GM19324 (cell line): ENCODE data around the gene HOXA7.

Source experiments
- ATAC-seq: cut with Tn5 transposase; IDR thresholded peaks from one replicate; pipeline ENCODE4 v1.9.1; 2021; ENCODE audit warnings: mild to moderate bottlenecking, moderate library complexity; ENCODE audit not compliant: unreplicated experiment, low FRiP score

The HOXA7 gene

GRCh38 chr7:27139334-27140125, 16.9 kb downstream of the HOXA7 start:
- ATAC-seq: no peak

DNA sequence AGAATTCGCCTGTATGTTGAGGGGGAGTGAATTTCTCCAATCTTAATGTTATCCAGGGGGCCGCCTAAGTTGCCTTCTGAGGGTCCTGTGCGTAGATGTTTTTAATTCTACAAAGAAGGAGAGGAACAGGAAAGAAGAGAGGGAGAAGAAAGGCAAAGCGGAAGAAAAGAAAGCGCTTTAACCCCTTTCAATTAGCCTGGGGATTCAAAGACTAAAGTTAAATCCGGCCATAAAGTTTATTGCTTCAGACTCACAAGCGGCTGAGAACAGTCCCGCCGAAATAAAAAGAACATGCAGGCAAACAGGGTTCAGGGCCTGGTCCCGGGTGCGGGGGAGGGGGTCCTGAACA, 17.5 kb downstream of the HOXA7 start:
- no peak for ATAC-seq

DNA sequence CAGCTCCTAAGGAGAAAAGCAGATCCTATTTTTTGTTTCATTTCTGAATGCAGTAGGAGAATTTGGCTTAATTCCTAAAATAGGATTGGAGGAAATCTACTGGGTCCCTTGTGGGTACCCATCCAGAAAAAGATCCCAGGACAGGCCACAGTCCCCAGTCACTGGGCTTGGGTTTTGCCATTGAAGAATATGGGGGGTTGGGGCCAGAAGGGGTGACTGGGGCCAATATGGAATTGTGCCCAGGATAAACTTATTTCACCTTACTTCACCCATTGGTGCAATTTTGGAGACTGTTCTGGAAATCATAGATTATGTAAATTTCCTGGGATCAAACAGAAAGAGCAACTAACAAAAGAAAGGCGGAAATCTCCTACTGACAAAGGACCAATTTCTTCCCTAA, 18.0 kb downstream of the HOXA7 start:
- ATAC-seq: no peak

DNA sequence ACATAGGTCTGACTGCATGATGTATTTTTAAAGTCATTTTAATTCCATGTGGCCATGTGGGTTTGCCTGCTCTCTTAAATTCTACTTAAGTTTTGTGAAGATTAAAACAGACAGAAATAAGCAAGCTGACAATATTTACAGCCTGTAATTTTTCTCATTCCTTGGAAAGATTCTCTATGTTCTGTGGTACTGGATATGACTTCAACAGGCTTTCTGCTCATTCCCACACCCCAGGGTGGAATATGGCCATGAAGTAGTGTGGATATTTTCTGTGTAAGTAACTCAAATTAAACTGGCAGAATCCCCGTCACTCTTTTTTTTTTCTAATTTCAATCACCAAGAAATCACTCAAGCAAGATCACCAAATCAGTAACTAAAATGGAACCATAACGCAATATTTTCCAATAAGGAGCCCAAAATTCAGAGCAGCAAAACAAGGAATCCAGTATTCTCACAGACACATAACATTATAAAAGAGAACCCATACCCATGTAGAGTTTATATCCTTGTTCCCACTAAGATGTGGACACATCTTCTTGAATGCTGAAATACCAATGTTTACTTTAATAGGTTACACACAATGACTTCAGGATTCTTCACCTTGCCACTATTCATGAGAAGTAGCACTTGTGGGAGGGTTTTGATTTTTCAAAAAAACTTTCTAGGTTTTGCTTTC, 18.7 kb downstream of the HOXA7 start:
- ATAC-seq: no peak

DNA sequence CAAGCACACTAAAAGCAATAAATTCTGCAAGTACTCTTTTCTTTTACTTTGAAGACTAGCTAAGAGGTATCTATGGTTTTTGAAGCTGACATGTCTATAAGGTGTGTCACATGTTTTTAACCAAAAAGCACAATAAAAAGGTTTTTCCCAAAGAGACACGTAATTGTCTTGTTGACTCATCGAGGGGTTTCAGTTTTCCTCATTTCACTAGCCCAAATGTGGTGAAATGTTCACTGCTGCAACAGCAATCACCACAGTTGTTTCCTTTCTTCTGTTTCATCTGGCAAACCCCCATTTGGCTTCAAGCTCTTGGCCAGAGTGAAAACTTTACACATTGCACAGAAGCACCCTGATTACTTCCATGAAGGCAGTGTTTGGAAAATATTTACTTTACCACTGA, 22.1 kb downstream of the HOXA7 start:
- no peak for ATAC-seq

DNA sequence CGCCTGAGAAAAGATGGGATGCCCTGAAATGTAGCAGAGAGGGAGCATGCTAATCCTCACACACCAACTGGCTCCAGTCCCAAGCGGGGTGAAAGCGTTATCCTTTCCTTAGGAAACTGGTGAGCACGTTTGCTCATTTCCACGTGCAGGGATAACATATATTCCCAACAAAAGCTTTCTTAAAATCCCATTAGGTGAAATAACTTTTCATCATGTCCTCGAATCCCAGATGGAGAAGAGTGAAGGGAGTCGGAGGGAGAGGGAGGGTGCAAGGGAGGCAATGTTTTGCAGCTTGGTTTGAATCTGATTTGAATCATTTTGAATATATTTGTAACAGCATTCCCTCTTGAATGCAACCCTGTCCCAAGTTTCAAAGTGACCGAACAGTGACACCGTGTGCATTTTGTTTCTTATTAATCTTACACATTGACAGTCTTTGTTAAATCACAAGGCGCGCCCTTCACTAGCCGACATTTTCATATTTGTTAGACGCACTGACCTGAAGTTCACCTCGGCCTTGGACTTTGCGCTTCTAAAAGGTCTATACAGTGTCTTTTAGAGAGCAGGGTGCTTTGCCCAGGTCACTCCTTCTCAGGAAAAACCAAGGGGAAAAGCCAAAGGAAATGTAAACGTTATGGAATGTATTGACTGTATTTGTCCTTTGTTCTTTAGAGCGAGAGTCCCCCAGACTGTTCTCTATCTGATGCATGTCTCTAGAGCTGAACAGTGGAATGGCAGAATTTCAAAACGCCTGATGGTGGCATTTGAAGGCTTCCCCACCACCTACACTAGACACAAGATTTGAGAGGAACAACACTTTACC, 22.9 kb downstream of the HOXA7 start:
- no peak for ATAC-seq

- ATAC-seq: no peak
Observed at GRCh38 chr7:27132978-27133377, 23.5 kb downstream of the HOXA7 start.

- ATAC-seq: no peak
Observed at GRCh38 chr7:27132214-27132613, 24.3 kb downstream of the HOXA7 start.

DNA sequence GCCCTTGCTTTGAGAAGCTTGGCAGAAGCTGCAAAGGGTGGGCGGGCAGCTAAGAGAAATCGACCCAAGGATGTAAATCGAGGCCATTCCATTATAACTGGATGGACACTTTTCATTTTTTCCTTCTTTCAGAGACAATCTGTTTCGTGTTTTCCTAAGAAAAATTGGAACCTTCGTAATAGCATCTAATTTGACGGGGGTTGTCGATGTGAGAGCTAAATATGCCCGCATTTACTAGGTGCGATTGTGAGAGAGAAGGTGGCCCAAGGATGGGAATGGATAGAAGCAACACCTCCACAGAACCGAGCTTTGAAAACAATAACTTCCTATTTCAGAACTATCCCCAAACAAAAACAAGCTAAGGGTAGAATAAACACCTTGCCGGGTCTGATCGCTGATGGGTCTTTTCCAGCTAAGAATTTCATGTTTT, 25.1 kb downstream of the HOXA7 start:
- no peak for ATAC-seq

DNA sequence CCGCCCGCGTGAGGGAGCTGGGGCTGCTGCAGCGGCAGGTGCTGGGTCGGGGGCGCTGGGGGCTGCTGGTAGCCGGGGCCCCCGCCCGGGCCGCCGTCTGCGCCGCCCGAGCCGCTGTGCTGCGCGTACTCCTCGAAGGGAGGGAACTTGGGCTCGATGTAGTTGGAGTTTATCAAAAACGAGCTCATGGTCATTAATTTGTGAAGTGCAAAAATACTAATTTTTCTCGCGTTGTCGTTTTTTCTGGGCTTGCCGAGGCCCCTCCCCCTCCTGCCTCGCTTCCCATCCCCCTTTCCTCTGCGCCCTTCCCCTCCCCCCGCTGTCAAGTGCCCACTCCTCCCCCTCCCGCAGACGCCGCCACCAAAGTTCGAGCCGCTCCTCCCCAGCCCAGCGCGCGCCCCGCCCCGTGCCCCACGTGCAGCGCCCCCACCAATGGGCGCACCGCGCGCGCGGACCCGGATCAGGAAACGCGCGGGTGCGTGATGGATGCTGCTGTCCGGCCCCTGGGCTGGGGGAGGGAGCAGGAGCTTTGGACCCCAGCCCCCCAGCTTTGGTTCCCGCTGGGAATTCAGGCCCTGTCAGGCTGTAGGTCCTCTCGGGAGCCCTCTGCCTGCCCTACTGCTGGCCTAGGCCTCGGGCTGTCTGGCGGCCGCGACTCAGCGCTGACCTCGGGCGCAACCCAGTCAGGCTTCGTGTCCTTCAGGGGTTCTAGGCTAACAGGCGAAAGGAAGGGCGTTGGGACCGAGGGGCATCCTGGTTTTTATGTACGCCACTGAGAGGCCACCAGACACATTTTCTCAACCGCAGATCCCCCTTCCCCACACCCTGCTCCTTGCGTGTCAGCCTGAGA, 25.7 kb downstream of the HOXA7 start, which contains the start of gene HOXA4:
HOXA4 (minus strand) TSS at position 218 of the 850 bp plus-strand sequence; CDS start at position 194, 24 bp downstream.
- ATAC-seq: no peak

GRCh38 chr7:27129729-27130539, 26.5 kb downstream of the HOXA7 start:
- ATAC-seq: no peak

GRCh38 chr7:27128776-27129728, 27.4 kb downstream of the HOXA7 start:
- no peak for ATAC-seq

DNA sequence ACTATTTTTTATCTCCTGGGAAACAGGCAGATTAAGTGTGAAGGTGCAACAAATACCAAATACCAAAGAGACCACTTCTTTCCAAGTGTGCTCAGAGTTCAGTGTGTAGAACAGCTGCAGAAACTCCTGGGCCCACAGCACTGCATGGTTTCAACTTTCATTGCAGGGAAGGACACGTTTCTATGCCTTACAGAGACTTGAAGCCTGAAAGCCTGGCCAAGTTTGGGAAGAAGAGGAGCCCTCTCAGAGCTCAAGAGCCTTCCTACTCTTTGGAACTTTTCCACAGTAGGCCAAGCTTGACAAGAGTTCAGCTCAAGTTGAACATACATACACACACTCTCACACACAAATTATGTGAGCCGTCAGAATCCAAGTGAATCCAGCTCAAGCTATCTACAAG, 28.4 kb downstream of the HOXA7 start:
- ATAC-seq: no peak

- no peak for ATAC-seq
Observed at GRCh38 chr7:27126596-27127327, 29.7 kb downstream of the HOXA7 start.

GRCh38 chr7:27125986-27126394, 30.5 kb downstream of the HOXA7 start:
- no peak for ATAC-seq

DNA sequence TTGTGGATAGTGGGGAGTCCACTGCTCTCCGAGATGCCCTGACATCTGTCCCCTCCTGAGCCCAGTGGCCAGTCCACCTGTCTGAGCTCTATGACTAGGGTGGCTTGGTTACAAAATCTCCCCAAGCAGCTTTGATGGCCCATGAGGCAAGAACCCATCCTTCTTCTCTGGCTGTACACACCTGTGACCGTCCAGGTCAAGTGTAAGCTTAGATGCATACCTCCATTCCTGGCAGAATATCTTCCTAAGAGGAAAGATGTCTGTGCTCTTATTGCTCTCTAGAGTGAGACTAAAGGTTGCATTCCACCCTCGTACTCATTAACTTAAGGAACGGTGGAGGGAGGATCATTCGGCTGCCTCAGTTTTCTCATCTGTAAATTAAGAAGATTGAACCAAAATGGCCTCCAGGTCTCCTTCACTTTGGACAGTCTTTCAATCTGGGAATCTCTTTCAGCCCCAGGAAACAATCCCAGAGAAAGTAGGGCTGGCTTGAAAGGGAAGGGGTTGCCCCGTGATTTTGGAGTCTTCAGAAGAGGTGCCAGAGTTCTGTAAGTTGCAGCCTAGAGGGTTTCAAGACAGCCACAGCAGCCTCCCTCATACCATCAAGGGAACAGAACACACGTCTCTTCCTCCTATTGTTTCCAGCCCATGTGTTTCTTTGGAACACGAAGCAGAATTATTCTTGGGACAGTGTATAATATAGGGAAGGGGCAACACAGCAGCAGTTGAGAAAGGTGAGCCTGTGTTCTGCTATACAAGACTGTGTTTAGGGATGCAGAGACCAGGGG, 31.4 kb downstream of the HOXA7 start:
- no peak for ATAC-seq
